SK-N-SH treated with all-trans-retinoic acid at 6 μM for 48 hours (cell line): ENCODE measurements around the gene ZBTB42.
A peak's percentile ranks its signal among the peaks of the same experiment; 100 is the strongest.

Experiments
- ATAC-seq: fragments of 200-7000 bp; cut with Tn5 transposase; 3 replicates; pipeline ENCODE4 v1.9.1; 2020; ENCODE audit warnings: mild to moderate bottlenecking, moderate library complexity
- ARNTL ChIP-seq: fragments of 450-650 bp; formaldehyde crosslinking; IDR thresholded peaks from 2 replicates; pipeline ENCODE4 v1.5.0; 2020; ENCODE audit warnings: low read depth, mild to moderate bottlenecking, moderate library complexity, borderline replicate concordance
- BACH2 ChIP-seq: fragments of 250-450 bp; sonication (Bioruptor Pico); IDR thresholded peaks from 2 replicates; pipeline ENCODE4 v1.9.0; 2021; ENCODE audit warnings: mild to moderate bottlenecking, borderline replicate concordance
- CREB5 ChIP-seq: fragments of 250-450 bp; sonication (Bioruptor Pico); IDR thresholded peaks from 2 replicates; pipeline ENCODE4 v1.5.1; 2020; ENCODE audit warnings: low read depth, mild to moderate bottlenecking, moderate library complexity
- CSDC2 ChIP-seq: fragments of 250-450 bp; sonication (Bioruptor Pico); IDR thresholded peaks from 2 replicates; pipeline ENCODE4 v1.5.0; 2020; ENCODE audit warnings: mild to moderate bottlenecking, moderate library complexity
- CSRNP3 ChIP-seq: fragments of 250-450 bp; sonication (Bioruptor Pico); IDR thresholded peaks from 2 replicates; pipeline ENCODE4 v1.5.1; 2021; ENCODE audit warnings: mild to moderate bottlenecking, moderate library complexity
- ESRRG ChIP-seq: fragments of 250-450 bp; sonication (Bioruptor Pico); IDR thresholded peaks from 2 replicates; pipeline ENCODE4 v1.6.1; 2021; ENCODE audit warnings: mild to moderate bottlenecking
- GLIS3 ChIP-seq: fragments of 250-450 bp; sonication (Bioruptor Pico); IDR thresholded peaks from 2 replicates; pipeline ENCODE4 v1.5.0; 2020; ENCODE audit warnings: mild to moderate bottlenecking, moderate library complexity
- OSR1 ChIP-seq: fragments of 250-450 bp; sonication (Bioruptor Pico); IDR thresholded peaks from 2 replicates; pipeline ENCODE4 v1.8.0; 2022; ENCODE audit warnings: moderate library complexity, mild to moderate bottlenecking, inconsistent platforms
- PATZ1 ChIP-seq: fragments of 250-450 bp; sonication (Bioruptor Pico); IDR thresholded peaks from 2 replicates; pipeline ENCODE4 v1.8.0; 2020; ENCODE audit warnings: mild to moderate bottlenecking, moderate library complexity, borderline replicate concordance
- PPARA ChIP-seq: fragments of 250-450 bp; sonication (Bioruptor Pico); IDR thresholded peaks from 2 replicates; pipeline ENCODE4 v1.5.0; 2020; ENCODE audit warnings: mild to moderate bottlenecking, borderline replicate concordance
- RARB ChIP-seq: fragments of 250-450 bp; sonication (Bioruptor Pico); IDR thresholded peaks from 2 replicates; pipeline ENCODE4 v1.8.0; 2021; ENCODE audit warnings: mild to moderate bottlenecking, moderate library complexity
- SNAI2 ChIP-seq: fragments of 250-450 bp; sonication (Bioruptor Pico); IDR thresholded peaks from 2 replicates; pipeline ENCODE4 v1.5.0; 2020; ENCODE audit warnings: mild to moderate bottlenecking, moderate library complexity
- TCF4 ChIP-seq: fragments of 250-450 bp; sonication (Bioruptor Pico); IDR thresholded peaks from 2 replicates; pipeline ENCODE4 v1.8.0; 2021; ENCODE audit warnings: mild to moderate bottlenecking, moderate library complexity, borderline replicate concordance
- TOX ChIP-seq: fragments of 250-450 bp; sonication (Bioruptor Pico); IDR thresholded peaks from 2 replicates; pipeline ENCODE4 v1.8.0; 2021; ENCODE audit warnings: mild to moderate bottlenecking, moderate library complexity, borderline replicate concordance
- TSHZ2 ChIP-seq: fragments of 250-450 bp; sonication (Bioruptor Pico); IDR thresholded peaks from 2 replicates; pipeline ENCODE4 v1.5.0; 2020; ENCODE audit warnings: mild to moderate bottlenecking, moderate library complexity
- ZC3H10 ChIP-seq: fragments of 250-450 bp; sonication (Bioruptor Pico); IDR thresholded peaks from 2 replicates; pipeline ENCODE4 v1.5.1; 2021; ENCODE audit warnings: mild to moderate bottlenecking, moderate library complexity
- ZFP3 ChIP-seq: fragments of 250-450 bp; sonication (Bioruptor Pico); IDR thresholded peaks from 2 replicates; pipeline ENCODE4 v1.5.0; 2020; ENCODE audit warnings: mild to moderate bottlenecking, moderate library complexity
- ZFP30 ChIP-seq: fragments of 450-650 bp; formaldehyde crosslinking; IDR thresholded peaks from 2 replicates; pipeline ENCODE4 v1.5.0; 2022; ENCODE audit warnings: mild to moderate bottlenecking, moderate library complexity
- ZNF565 ChIP-seq: fragments of 450-650 bp; formaldehyde crosslinking; conservative IDR thresholded peaks from 2 replicates; pipeline ENCODE4 v1.5.0; 2020; ENCODE audit warnings: low read depth, mild to moderate bottlenecking, moderate library complexity
- ZNF70 ChIP-seq: fragments of 450-650 bp; formaldehyde crosslinking; IDR thresholded peaks from 2 replicates; pipeline ENCODE4 v1.5.0; 2020; ENCODE audit warnings: mild to moderate bottlenecking, moderate library complexity

The ZBTB42 gene

GRCh38 chr14:104766863-104767633, 33.9 kb upstream of the ZBTB42 start:
- ATAC-seq: no peak
- TF ChIP-seq PPARA (CRISPR knock-in tag) (no peak), ZFP3 (CRISPR knock-in tag) (no peak)

GRCh38 chr14:104767634-104767918, 33.3 kb upstream of the ZBTB42 start:
- no peak for ATAC-seq
- no peak for TF ChIP-seq ARNTL (CRISPR knock-in tag)
- no peak for TF ChIP-seq TOX (CRISPR knock-in tag)
- TF ChIP-seq RARB: no peak
- no peak for TF ChIP-seq TSHZ2 (CRISPR knock-in tag)
- no peak for TF ChIP-seq GLIS3 (CRISPR knock-in tag)
- no peak for TF ChIP-seq SNAI2 (CRISPR knock-in tag)
- TF ChIP-seq CSRNP3 (CRISPR knock-in tag): no peak
- no peak for TF ChIP-seq OSR1 (CRISPR knock-in tag)
- no peak for TF ChIP-seq ZFP3 (CRISPR knock-in tag)
- no peak for TF ChIP-seq ZNF70
- TF ChIP-seq TCF4 (CRISPR knock-in tag): no peak

- peak; percentile 96 for ATAC-seq
- TF ChIP-seq ESRRG (CRISPR knock-in tag) (no peak), SNAI2 (CRISPR knock-in tag) (no peak), CSDC2 (CRISPR knock-in tag) (no peak), ZNF565 (CRISPR knock-in tag) (no peak), OSR1 (CRISPR knock-in tag) (no peak), GLIS3 (CRISPR knock-in tag) (no peak), PPARA (CRISPR knock-in tag) (no peak), ZNF70 (no peak)
Measured at GRCh38 chr14:104768437-104769323, 32.2 kb upstream of the ZBTB42 start.

GRCh38 chr14:104769324-104770071, 31.4 kb upstream of the ZBTB42 start:
- TF ChIP-seq ZFP30 (CRISPR knock-in tag) (no peak), CREB5 (CRISPR knock-in tag) (no peak), ZC3H10 (CRISPR knock-in tag) (no peak)
- no peak for ATAC-seq

- no peak for TF ChIP-seq ZC3H10 (CRISPR knock-in tag)
- TF ChIP-seq ZFP30 (CRISPR knock-in tag): no peak
- TF ChIP-seq BACH2: no peak
- no peak for TF ChIP-seq PPARA (CRISPR knock-in tag)
- TF ChIP-seq ESRRG (CRISPR knock-in tag): no peak
- TF ChIP-seq ZFP3 (CRISPR knock-in tag): no peak
- TF ChIP-seq PATZ1 (CRISPR knock-in tag): no peak
- TF ChIP-seq RARB: no peak
- no peak for TF ChIP-seq TOX (CRISPR knock-in tag)
- no peak for TF ChIP-seq ZNF70
- TF ChIP-seq SNAI2 (CRISPR knock-in tag): no peak
- no peak for ATAC-seq
Measured at GRCh38 chr14:104770072-104770579, 30.8 kb upstream of the ZBTB42 start.
